Activated naive CD4-positive, alpha-beta T cell treated with anti-CD3 and anti-CD28 coated beads, Interleukin-2, amount 50 U/mL, for 72 hours (primary cell): ENCODE data around the gene TLX1. TPM values are rescaled to one million over a fixed set of nuclear protein-coding genes. Genes with fewer than 3 reads are reported as not detected.
"Not testable (repeated sequence)": the region's sequence is repeated elsewhere in the genome, so short reads cannot be mapped to it uniquely, and the experiment has no call there.

Experiments used
- ATAC-seq, 2 donors: fragments of 150-1000 bp; cut with Tn5 transposase; 2 replicates each; pipeline ENCODE4 v1.10.0; 2021; ENCODE audit warnings: mild to moderate bottlenecking in 2 of 2, moderate library complexity in 2 of 2
- DNase-seq, 2 donors: peaks; one replicate each; pipeline ENCODE4 v3.0.0; 2021 to 2022; ENCODE audit warnings: low spot score in 2 of 2
- H3K27ac Mint-ChIP-seq, 2 donors: one replicate each; pipeline ENCODE4 v1.8.0; 2022; ENCODE audit warnings: mild to moderate bottlenecking in 2 of 2, mixed read lengths in 2 of 2
- H3K36me3 Mint-ChIP-seq, 2 donors: one replicate each; pipeline ENCODE4 v1.8.0; 2022; ENCODE audit warnings: mixed read lengths in 2 of 2
- H3K9me3 Mint-ChIP-seq, 2 donors: one replicate each; pipeline ENCODE4 v1.8.0; 2022; ENCODE audit warnings: mixed read lengths in 2 of 2
- total RNA-seq, 2 donors: library from RNA; stranded (reverse); gene quantifications; one replicate each; pipeline ENCODE4 v1.2.3, GENCODE V29; 2022

TLX1 gene
- total RNA-seq, 2 donors from 2014 or later = not detected

- no peak for ATAC-seq
- Mint-ChIP-seq H3K9me3 (no peaks in the 10 kb centered on the region), H3K36me3 (no peaks in the 10 kb centered on the region), H3K27ac (no peak overlapping the region)
- no peak for DNase-seq
Measured at GRCh38 chr10:101139421-101139911, 8.4 kb downstream of the TLX1 start.

DNA sequence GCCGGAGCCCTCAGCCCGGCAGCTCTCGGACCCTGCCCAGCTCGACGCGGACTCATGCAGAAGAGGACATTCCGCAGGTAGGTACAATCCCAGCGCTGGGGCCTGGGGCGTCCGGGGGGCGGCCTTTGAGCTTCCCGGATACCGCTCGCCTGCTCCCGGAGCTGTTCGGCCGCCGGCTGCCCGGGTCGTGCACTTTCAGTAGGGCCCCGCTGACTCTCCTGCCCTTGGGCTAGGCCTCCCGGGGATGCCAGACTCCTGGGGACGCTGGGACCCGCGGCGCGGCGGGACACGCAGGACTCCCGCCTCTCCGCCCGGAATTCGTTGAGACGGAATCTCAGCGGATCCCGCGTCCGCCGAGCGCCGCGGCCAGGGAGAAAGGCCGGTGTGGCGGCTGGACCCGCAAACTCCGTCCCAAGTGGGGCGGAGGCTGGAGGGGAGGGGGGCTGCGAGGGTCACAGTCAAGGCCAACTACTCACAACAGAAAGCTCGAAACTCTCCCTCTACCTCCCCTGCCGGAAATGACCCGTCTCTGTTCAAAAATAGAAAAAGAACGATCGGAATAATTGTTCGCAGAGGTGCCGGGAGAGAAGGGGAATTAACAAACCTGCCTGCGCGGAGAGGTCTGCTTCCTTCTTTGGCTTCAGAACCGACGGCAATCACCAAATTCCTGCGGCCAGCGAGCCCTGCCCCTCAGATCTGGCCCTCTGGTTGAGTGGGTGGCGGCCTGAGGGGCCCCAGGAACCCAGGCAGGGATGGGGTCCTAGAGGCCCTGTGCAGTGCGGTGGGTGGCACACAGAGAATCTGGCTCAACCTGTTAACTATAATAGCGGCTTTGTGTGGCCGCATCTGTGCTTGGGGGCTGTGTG is 9.2 kb downstream of the TLX1 start:
- Mint-ChIP-seq H3K27ac (no peak overlapping the region), H3K36me3 (no peaks in the 10 kb centered on the region), H3K9me3 (no peaks in the 10 kb centered on the region)
- ATAC-seq = no peak
- no peak for DNase-seq

DNA sequence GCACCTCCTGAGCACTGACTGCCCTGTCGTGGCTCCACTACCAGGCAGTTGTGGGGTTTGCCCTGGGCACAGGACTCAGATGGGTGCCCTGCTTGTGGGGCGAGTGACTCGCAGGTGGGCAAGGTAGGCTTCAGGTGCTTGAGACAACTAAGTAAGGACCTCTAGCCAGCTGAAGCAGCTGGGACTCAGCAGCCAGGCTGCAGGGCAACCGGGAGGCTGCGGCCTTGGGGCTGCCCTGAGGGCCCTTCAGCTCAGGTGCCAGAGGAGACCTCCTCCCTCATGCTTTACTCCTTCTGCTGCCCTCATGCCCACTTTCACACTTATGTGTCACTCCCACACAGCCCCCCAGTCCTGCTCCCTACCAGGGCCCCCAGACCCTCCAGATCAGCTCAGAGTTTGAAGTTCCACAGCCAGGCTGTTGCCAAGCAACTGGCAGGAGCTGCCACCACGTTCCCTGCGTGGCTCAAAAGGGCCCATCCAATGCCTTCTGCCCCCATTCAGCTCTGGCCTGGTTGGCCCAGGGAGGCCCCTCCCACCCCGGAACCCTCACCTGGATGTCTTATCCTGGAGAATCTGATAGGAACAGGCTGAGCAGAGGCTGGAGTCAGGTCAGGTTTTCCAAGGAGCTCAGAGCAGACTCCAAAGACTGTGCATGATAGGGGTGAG is 10.0 kb downstream of the TLX1 start:
- no peak for DNase-seq
- no peak overlapping the region for H3K27ac Mint-ChIP-seq
- H3K9me3 Mint-ChIP-seq = no peaks in the 10 kb centered on the region
- H3K36me3 Mint-ChIP-seq = no peaks in the 10 kb centered on the region
- ATAC-seq = no peak

GRCh38 chr10:101141616-101142532 is 10.8 kb downstream of the TLX1 start:
- peak; percentile 90 for ATAC-seq
- Mint-ChIP-seq H3K9me3 (no peaks in the 10 kb centered on the region), H3K36me3 (no peaks in the 10 kb centered on the region), H3K27ac (no peak overlapping the region)
- peak; percentile 71 to 88 for DNase-seq

- Mint-ChIP-seq H3K36me3 (no peaks in the 10 kb centered on the region), H3K9me3 (no peaks in the 10 kb centered on the region), H3K27ac (no peak overlapping the region)
- DNase-seq = no peak
- ATAC-seq = peak; percentile 13 to 30
Measured at GRCh38 chr10:101142533-101143344, 11.6 kb downstream of the TLX1 start.

DNA sequence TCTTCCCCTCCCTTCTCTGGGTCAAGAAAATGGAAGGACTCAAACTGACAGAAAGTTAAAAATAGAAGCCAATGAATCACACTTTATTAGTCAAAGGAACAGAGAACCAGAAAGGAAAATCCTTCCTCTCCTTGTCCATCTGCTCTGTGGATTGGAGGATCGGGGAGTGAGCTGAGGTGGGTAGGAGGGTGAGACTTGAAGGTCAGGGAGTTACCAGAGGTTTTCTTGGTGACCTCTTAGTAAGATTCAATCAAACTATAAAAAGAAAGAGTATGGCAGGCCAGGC is 12.2 kb downstream of the TLX1 start:
- Mint-ChIP-seq H3K36me3 (no peaks in the 10 kb centered on the region), H3K9me3 (no peaks in the 10 kb centered on the region), H3K27ac (no peak overlapping the region)
- ATAC-seq (no peak), DNase-seq (no peak)

DNA sequence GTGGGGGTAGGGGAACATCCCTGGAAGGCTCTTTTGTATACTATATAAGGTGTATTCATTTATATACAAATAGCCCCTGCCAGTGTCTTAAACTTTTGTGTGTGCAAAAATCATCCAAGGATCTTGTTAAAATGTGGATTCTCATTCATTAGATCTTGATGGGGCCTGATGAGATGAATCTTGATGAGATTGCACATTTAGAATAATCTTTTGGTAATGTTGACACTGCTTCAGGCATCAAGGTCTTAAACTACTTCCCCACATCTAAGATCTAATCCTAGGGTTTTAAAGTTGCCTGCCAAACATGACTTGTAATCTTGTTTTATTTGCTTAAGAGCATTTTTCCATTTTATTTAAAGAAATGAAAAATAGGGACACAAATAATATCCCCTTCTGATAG is 13.0 kb downstream of the TLX1 start:
- DNase-seq (no peak), ATAC-seq (no peak)
- H3K36me3 Mint-ChIP-seq = no peaks in the 10 kb centered on the region
- no peak overlapping the region for H3K27ac Mint-ChIP-seq
- no peaks in the 10 kb centered on the region for H3K9me3 Mint-ChIP-seq

DNA sequence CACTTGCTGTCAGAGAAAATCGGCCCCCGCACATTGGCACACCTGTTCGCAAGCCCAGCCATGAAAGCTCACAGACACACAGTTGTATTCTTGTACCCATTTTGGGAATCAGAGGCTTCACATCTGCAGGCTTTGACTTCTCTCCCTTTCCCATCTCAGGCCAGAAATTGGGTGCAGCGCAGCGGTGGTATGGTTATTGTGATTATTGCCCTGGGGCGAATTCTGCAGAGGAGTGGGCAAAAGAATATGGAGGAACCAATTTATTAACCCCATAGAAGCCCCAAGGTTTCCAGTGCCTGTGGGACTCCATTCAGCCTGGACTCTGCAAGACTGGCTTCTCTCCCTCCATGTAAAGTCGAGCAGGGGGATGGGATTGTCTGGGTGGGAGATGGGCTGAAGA is 14.0 kb downstream of the TLX1 start:
- H3K36me3 Mint-ChIP-seq = no peaks in the 10 kb centered on the region
- H3K27ac Mint-ChIP-seq = no peak overlapping the region
- DNase-seq = no peak
- H3K9me3 Mint-ChIP-seq = no peaks in the 10 kb centered on the region
- no peak for ATAC-seq

GRCh38 chr10:101145750-101146391 is 14.8 kb downstream of the TLX1 start:
- no peak overlapping the region for H3K27ac Mint-ChIP-seq
- DNase-seq = no peak
- H3K36me3 Mint-ChIP-seq = no peaks in the 10 kb centered on the region
- no peaks in the 10 kb centered on the region for H3K9me3 Mint-ChIP-seq
- ATAC-seq = no peak

DNA sequence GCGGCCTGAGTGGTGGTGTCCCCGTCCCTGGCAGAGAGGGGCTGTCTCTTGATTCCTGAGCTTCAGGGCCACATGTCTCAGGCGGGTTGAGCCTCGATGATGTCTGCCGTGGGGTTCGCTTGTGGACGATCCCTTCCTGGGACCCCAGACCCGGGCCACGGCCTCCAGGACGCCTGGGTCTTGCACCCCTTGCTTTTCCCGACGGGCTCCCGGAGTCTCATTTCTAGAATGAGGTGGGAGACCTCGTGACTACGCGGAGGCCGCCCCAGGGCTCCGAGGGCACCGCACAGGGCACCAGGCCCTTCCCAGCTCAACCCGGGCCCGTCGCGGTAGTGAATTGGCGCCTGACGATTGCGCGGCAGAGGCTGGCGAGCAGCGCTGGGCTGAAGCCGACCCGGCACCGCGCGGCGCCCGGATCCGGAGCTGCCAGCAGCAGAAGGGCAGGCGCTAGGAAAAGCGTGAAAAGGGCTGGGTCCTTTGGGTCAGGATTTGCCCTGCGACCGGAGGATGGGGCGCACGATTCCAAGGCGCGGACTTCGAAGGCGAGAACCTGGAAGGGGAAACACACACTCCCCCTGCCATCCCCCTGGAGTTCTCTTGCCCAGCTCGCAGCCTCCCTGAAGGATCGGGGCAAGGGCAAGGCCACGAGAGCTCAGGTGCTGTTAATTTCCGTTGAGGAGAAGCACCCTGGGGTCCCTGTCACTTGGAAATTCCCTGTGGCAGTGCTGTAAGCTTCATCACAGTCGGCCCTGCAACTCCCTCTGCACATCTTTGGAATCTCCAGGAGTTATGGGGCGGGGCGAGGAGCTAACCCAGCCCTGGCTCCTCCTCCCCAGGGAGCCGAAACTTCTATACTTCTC is 15.5 kb downstream of the TLX1 start:
- Mint-ChIP-seq H3K27ac (no peak overlapping the region), H3K9me3 (no peaks in the 10 kb centered on the region), H3K36me3 (no peaks in the 10 kb centered on the region)
- ATAC-seq (no peak), DNase-seq (peak in 1 of 2 donors; percentile 21)

DNA sequence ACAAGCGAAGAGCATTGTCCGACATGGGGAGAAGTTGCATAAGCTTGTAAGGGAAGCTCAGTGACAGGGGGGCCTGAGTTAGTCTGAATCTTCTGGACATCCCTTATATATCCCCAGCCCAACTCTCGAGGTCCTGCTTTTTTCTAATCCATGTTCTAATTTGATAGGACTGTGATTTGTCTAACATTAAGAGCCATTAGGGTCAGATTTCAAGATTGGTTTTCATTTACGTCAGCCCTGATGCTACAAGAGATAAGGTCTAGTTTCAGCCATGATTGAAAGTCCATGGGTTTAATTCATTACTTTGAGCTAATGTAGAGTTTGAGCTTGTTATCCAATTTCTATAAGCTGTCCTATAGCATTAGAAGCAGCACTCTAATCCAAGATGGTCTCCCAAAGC is 20.3 kb downstream of the TLX1 start:
- DNase-seq = no peak
- H3K36me3 Mint-ChIP-seq = no peaks in the 10 kb centered on the region
- no peak for ATAC-seq
- no peaks in the 10 kb centered on the region for H3K9me3 Mint-ChIP-seq
- no peak overlapping the region for H3K27ac Mint-ChIP-seq

DNA sequence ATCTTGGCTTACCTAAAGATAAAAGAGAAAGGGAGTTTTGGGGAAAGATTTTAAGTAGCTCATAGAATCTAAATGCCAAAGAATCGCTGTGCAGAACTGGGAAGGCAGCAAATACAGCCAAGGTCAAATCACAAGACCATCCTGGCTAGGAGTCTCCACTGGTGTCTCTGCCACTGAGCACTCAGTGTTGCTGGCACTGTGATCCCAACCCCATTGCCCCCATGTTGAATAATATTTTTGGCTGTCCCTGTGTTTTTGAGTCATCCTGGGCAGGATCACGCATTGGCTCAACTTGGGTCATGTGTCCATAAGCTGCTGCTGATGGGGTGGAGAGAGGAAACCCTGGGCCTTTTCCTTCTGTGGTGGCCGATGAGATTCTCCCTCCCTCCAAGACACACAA is 21.2 kb downstream of the TLX1 start:
- no peaks in the 10 kb centered on the region for H3K36me3 Mint-ChIP-seq
- H3K27ac Mint-ChIP-seq = no peak overlapping the region
- no peak for ATAC-seq
- no peaks in the 10 kb centered on the region for H3K9me3 Mint-ChIP-seq
- DNase-seq = no peak

GRCh38 chr10:101154506-101154905 is 23.4 kb downstream of the TLX1 start:
- not testable (repeated sequence) for H3K9me3 Mint-ChIP-seq, H3K36me3 Mint-ChIP-seq, ATAC-seq, DNase-seq, H3K27ac Mint-ChIP-seq

GRCh38 chr10:101155896-101156295 is 24.8 kb downstream of the TLX1 start:
- no peak for ATAC-seq
- no peak for DNase-seq
- no peaks in the 10 kb centered on the region for H3K9me3 Mint-ChIP-seq
- no peak overlapping the region for H3K27ac Mint-ChIP-seq
- H3K36me3 Mint-ChIP-seq = no peaks in the 10 kb centered on the region

DNA sequence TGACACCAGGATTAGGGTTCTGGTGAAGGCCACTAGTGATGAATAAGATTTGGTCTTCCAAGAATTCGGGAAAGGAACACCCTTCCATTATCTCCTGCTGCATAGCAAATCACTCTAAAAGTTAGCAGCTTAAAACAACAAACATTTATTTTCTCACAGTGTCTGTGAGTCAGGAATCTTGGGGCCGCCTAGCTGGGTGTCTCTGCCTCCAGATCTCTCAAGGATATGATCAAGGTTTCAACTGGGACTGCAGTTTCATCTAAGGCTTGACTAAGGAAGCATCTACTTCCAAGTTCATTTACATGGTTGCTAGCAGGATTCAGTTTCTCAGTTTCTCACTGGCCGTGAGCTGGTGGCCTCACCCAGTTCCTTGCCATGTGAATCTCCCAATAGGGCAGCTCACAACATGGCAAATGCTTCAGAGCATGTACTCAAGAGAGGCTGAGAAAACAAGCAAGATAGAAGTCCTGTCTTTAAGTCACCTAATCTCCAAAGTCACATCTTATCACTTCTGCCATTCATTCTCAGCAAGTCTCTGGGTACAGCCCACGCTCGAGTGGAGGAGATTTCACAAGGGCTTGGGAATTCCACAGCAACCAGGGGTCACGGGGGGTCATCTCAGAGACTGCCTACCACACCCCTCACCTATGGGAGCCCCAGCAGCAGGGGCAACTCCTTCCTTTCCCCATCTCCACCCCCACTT is 26.8 kb downstream of the TLX1 start:
- DNase-seq (no peak), ATAC-seq (no peak)
- Mint-ChIP-seq H3K9me3 (no peaks in the 10 kb centered on the region), H3K36me3 (no peaks in the 10 kb centered on the region), H3K27ac (no peak overlapping the region)
